Ascending aorta (tissue), 2 donors: Measurements from ENCODE around the gene KCNC3. TPM values are rescaled to one million over a fixed set of nuclear protein-coding genes. Genes with fewer than 3 reads are reported as not detected.

Experiments
- DNase-seq, 2 donors: peaks; one replicate each; pipeline ENCODE4 v3.0.0-alpha.2; 2019; ENCODE audit warnings: low spot score in 2 of 2
- H3K27ac ChIP-seq, 2 donors: fragments of 200-600 bp; sonication (generic); one replicate each; pipeline ENCODE4 v1.5.1; 2016 to 2017; ENCODE audit warnings: mild to moderate bottlenecking in 1 of 2
- H3K27me3 ChIP-seq: fragments of 200-600 bp; sonication (generic); one replicate; pipeline ENCODE4 v1.5.1; 2017
- H3K36me3 ChIP-seq, 2 donors: fragments of 200-600 bp; sonication (generic); one replicate each; pipeline ENCODE4 v1.5.1; 2016
- H3K4me1 ChIP-seq, 2 donors: fragments of 200-600 bp; sonication (generic); one replicate each; pipeline ENCODE4 v1.5.1; 2016 to 2017; ENCODE audit warnings: mild to moderate bottlenecking in 1 of 2
- H3K4me3 ChIP-seq, 2 donors: fragments of 200-600 bp; sonication (generic); one replicate each; pipeline ENCODE4 v1.5.1; 2016 to 2017; ENCODE audit warnings: mild to moderate bottlenecking in 1 of 2
- H3K9me3 ChIP-seq, 2 donors: fragments of 200-600 bp; sonication (generic); one replicate each; pipeline ENCODE4 v1.5.1; 2016
- intact Hi-C: fragments of 100-400 bp; cut with DNase I; formaldehyde crosslinking; loops from one replicate; pipeline ENCODE4 v1.15.1; 2023
- total RNA-seq: library from RNA; depleted of rRNA; stranded (reverse); fragments of >200 nt; gene quantifications from one replicate; pipeline ENCODE4 v1.1.0, GENCODE V29; 2016
- TF ChIP-seq, protein P1 (sequence below), 3 experiments: fragments of 200-600 bp in 2 of 3; fragments of 450-650 bp in 1 of 3; sonication (generic) in 2 of 3; IDR thresholded peaks; one replicate each; pipeline ENCODE4 v1.5.1; 2016 to 2019; ENCODE audit warnings: antibody characterized with exemption in 3 of 3, mild to moderate bottlenecking in 1 of 3, moderate library complexity in 1 of 3

KCNC3 gene
- total RNA-seq, 1 donor from 2014 or later = 3.8 TPM

DNA sequence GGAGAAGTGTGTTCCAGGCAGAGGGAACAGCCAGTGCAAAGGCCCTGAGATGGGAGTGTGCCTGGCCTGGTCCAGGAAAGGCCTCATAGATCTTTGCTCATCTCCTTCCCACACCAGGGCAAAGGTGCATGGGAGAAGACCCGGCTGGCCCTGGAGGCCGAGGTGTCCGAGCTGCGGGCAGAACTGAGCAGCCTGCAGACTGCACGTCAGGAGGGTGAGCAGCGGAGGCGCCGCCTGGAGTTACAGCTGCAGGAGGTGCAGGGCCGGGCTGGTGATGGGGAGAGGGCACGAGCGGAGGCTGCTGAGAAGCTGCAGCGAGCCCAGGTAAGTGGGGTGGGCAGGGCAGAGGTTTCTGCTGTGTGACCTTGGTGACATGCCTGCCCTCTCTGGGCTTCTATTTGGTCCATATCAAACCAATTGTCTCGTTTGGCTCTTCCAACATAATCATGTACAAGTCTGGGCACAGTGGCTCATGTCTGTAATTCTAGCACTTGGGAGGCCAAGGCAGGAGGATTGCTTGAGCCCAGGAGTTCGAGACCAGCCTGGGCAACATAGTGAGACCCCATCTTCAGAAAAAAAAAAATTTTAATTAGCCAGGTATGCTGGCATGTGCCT lies 51.1 kb downstream of the KCNC3 start:
- H3K4me3 ChIP-seq = no peak overlapping the region
- no peaks in the 10 kb centered on the region for H3K4me1 ChIP-seq
- H3K36me3 ChIP-seq = peaks cover 3 to 9% of the 10 kb centered on the region in 2 donors
- no peaks in the 10 kb centered on the region for H3K27me3 ChIP-seq
- no peaks in the 10 kb centered on the region for H3K9me3 ChIP-seq
- intact Hi-C loops = no loop called here
- H3K27ac ChIP-seq = no peak overlapping the region
- TF ChIP-seq, protein P1, sequence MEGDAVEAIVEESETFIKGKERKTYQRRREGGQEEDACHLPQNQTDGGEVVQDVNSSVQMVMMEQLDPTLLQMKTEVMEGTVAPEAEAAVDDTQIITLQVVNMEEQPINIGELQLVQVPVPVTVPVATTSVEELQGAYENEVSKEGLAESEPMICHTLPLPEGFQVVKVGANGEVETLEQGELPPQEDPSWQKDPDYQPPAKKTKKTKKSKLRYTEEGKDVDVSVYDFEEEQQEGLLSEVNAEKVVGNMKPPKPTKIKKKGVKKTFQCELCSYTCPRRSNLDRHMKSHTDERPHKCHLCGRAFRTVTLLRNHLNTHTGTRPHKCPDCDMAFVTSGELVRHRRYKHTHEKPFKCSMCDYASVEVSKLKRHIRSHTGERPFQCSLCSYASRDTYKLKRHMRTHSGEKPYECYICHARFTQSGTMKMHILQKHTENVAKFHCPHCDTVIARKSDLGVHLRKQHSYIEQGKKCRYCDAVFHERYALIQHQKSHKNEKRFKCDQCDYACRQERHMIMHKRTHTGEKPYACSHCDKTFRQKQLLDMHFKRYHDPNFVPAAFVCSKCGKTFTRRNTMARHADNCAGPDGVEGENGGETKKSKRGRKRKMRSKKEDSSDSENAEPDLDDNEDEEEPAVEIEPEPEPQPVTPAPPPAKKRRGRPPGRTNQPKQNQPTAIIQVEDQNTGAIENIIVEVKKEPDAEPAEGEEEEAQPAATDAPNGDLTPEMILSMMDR (IDR thresholded peaks at IDR 0.05) = no peak
- no peak for DNase-seq

DNA sequence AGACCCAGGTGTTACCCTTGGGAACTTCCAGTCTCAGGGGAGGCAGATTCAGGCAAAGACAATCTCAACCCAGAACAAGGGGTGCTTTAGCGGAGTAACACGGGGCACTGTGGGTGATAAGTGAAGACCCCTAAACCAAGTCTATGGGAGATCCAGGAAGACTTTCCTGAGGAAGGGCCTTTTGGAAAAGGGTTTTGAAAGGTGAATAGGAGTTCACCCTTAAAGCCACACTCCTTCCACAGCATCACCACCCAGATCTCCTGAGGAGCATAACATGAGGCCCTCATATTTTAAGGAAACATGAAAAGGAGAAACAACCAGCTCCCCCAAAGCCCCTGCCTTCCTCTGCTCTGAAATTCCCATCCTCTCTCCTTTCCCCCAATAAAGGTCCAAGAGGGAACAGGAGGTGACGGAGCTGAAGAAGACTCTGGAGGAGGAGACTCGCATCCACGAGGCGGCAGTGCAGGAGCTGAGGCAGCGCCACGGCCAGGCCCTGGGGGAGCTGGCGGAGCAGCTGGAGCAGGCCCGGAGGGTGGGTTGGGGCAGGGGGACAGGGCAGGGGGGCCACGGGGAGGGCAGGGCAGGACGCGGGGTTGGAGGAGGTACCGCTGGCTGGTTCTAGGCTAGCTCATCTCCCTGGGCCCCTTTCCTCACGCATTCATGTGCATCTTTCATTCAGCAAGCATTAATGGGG lies 52.7 kb downstream of the KCNC3 start:
- Histone ChIP-seq H3K4me3 (no peak overlapping the region), H3K27me3 (no peaks in the 10 kb centered on the region), H3K27ac (no peak overlapping the region), H3K9me3 (no peaks in the 10 kb centered on the region), H3K36me3 (peaks cover 3 to 7% of the 10 kb centered on the region in 2 donors), H3K4me1 (no peaks in the 10 kb centered on the region)
- TF ChIP-seq, protein P1 (IDR thresholded peaks at IDR 0.05) = no peak
- intact Hi-C loops = no loop called here
- DNase-seq = no peak

DNA sequence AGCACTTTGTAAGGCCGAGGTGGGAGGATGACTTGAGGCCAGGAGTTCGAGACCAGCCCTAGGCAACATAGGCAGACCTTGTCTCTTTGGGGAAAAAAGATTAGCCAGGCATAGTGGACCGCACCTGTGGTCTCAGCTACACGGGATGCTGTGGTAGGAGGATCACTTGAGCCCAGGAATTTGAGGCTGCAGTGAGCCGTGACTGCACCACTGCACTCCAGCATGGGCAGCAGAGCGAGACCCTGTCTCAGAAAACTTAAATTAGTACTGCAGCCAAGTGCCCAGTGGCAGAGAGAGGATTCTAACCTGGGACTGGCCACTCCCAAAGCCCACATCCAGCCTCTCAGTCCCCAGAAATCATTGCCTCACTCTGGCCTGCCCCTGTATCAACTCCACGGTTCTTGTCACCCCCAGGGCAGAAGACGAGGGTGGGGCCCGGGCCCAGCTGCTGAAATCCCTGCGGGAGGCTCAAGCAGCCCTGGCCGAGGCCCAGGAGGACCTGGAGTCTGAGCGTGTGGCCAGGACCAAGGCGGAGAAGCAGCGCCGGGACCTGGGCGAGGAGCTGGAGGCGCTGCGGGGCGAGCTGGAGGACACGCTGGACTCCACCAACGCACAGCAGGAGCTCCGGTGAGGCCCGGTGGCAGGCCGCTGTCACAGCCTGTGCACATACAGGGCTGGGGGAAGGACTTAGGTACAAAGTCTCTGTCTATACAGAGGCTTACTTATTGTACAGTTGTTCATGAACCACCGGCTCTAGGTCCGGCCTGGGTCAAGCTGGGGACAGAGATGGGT lies 53.4 kb downstream of the KCNC3 start:
- Histone ChIP-seq H3K4me1 (no peaks in the 10 kb centered on the region), H3K27ac (no peak overlapping the region), H3K36me3 (peaks cover 0 to 3% of the 10 kb centered on the region in 2 donors), H3K9me3 (no peaks in the 10 kb centered on the region), H3K27me3 (no peaks in the 10 kb centered on the region), H3K4me3 (no peak overlapping the region)
- no peak for DNase-seq
- intact Hi-C loops = no loop called here
- TF ChIP-seq, protein P1 (IDR thresholded peaks at IDR 0.05) = no peak

DNA sequence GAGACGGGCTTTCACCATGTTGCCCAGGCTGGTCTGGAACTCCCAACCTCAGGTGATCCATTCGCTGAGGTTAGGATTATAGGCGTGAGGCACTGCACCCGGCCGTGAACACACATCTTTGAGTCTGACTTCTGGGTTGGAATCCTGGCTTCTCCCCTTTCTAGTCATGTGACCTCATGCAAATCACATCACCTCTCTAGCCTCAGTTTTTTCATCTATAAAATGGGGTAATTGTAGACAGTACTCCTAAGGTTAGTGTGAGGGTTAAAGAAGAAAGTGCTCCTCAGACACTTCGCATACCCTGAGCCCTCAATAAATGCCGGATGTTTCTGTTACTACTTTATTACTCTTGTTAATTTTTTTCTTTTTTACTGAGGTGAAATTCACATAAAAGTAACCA lies 55.4 kb downstream of the KCNC3 start:
- peaks cover 0 to 3% of the 10 kb centered on the region in 2 donors for H3K36me3 ChIP-seq
- DNase-seq = no peak
- intact Hi-C loops = no loop called here

DNA sequence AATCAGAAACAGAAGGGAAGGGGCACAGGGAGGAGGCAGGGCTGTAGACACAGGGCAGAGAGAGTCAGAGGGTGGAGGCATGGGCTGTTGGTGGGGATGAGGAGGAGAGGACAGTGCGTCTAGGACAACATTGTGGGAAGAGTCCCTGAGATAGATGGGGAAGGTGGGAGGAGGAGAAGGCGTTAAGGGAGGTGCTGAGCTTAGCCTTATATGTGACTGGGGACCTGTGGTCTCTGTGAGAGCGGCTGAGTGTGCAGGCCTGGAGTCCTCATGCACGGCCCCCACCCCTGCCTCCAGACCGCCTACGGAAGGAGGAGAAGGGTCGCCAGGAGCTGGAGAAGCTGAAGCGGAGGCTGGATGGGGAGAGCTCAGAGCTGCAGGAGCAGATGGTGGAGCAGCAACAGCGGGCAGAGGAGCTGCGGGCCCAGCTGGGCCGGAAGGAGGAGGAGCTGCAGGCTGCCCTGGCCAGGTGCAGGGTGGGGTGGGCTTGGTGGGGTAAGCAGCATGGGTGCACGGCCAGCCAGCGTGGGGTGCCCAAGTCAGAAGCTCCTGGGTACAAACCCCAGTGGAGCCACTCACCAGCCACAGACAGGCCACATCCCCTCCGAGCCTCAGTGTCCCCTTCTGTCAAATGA lies 56.8 kb downstream of the KCNC3 start:
- DNase-seq = no peak
- intact Hi-C loops = no loop called here
- Histone ChIP-seq H3K27me3 (no peaks in the 10 kb centered on the region), H3K27ac (no peak overlapping the region), H3K9me3 (no peaks in the 10 kb centered on the region), H3K4me3 (no peak overlapping the region), H3K36me3 (peaks cover 0 to 3% of the 10 kb centered on the region in 2 donors), H3K4me1 (no peaks in the 10 kb centered on the region)
- TF ChIP-seq, protein P1 (IDR thresholded peaks at IDR 0.05) = no peak

More for the DNA sequence above, 55.4 kb downstream of the KCNC3 start:
- no peaks in the 10 kb centered on the region for H3K4me1 ChIP-seq
- H3K9me3 ChIP-seq = no peaks in the 10 kb centered on the region
- no peak overlapping the region for H3K27ac ChIP-seq
- H3K4me3 ChIP-seq = no peak overlapping the region
- TF ChIP-seq, protein P1 (IDR thresholded peaks at IDR 0.05) = no peak
- H3K27me3 ChIP-seq = no peaks in the 10 kb centered on the region
